Mammary epithelial cell (primary cell): ENCODE measurements around the gene TMEM151B.
"Not testable (repeated sequence)": the region's sequence is repeated elsewhere in the genome, so short reads cannot be mapped to it uniquely, and the experiment has no call there.

Experiments
- CTCF ChIP-seq, 2 donors: IDR thresholded peaks in 1 of 2; conservative IDR thresholded peaks in 1 of 2; 2 replicates each; pipeline ENCODE4 v1.5.1; 2011 to 2012; ENCODE audit warnings: inconsistent platforms in 2 of 2, low read length in 2 of 2, mild to moderate bottlenecking in 2 of 2, control low read depth in 1 of 2, low read depth in 1 of 2; ENCODE audit not compliant: insufficient read depth in 1 of 2; ENCODE audit errors: extremely low read depth in 1 of 2
- EZH2 ChIP-seq: IDR thresholded peaks from 2 replicates; pipeline ENCODE4 v1.6.1; 2012; ENCODE audit warnings: low read length, inconsistent platforms, borderline replicate concordance

- TF ChIP-seq CTCF (conservative IDR thresholded peaks at IDR 0.05 in 1 of 2, IDR thresholded peaks at IDR 0.05 in 1 of 2; ENCODE audit: extremely low read depth in 1 of 2, insufficient read depth in 1 of 2, low read depth in 1 of 2, low read length in 2 of 2); EZH2: not testable (repeated sequence)
These were observed 44.4 kb downstream of the TMEM151B start for GRCh38 chr6:44314657-44315056.
